GM13977 (cell line): ENCODE results near the gene GRAMD1B.
"Not testable (repeated sequence)": the region's sequence is repeated elsewhere in the genome, so short reads cannot be mapped to it uniquely, and the experiment has no call there.

Source experiments
- DNase-seq: peaks from one replicate; pipeline ENCODE4 v3.0.0; 2012; ENCODE audit warnings: low spot score
- in situ Hi-C: fragments of 300-500 bp; cut with MboI; formaldehyde crosslinking; loops from one replicate; pipeline ENCODE4 v1.12.0; 2022; ENCODE audit warnings: low sequenced_read_pairs, low pct_unique_long_range_greater_than_20kb, mixed read lengths, inconsistent platforms; ENCODE audit not compliant: unreplicated experiment
- TF ChIP-seq, protein P1 (sequence below): IDR thresholded peaks from 2 replicates; pipeline ENCODE4 v1.5.1; 2012; ENCODE audit warnings: mild to moderate bottlenecking, control low read depth; ENCODE audit not compliant: insufficient read depth; ENCODE audit errors: extremely low read depth, missing control alignments

GRAMD1B gene

DNA sequence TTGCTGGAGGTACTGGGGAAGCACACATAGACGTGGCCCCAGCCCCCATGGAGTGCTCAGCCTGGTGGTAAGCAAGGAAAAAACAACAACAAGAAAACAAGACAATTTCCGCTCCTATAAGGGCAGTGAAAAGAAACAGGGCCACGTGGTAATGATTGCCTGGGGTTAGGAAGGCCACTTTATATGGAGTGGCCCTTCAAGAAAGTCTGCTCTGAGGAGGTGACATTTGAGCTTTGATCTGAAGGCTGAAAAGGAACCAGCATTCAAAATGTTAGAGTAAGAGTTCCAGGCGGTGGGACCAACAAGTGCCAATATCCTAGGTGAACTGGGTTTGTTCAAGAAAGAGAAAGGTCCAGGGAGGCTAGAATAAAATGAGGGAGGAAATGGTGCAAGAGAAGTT, 136.8 kb downstream of the GRAMD1B start:
- in situ Hi-C loops = loop anchor here (10.0 to 25.0 kb wide), 2 partner anchors 52 to 455 kb away; no protein-coding TSS in a partner anchor
- TF ChIP-seq, protein P1, sequence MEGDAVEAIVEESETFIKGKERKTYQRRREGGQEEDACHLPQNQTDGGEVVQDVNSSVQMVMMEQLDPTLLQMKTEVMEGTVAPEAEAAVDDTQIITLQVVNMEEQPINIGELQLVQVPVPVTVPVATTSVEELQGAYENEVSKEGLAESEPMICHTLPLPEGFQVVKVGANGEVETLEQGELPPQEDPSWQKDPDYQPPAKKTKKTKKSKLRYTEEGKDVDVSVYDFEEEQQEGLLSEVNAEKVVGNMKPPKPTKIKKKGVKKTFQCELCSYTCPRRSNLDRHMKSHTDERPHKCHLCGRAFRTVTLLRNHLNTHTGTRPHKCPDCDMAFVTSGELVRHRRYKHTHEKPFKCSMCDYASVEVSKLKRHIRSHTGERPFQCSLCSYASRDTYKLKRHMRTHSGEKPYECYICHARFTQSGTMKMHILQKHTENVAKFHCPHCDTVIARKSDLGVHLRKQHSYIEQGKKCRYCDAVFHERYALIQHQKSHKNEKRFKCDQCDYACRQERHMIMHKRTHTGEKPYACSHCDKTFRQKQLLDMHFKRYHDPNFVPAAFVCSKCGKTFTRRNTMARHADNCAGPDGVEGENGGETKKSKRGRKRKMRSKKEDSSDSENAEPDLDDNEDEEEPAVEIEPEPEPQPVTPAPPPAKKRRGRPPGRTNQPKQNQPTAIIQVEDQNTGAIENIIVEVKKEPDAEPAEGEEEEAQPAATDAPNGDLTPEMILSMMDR = no peak
- DNase-seq = no peak

DNA sequence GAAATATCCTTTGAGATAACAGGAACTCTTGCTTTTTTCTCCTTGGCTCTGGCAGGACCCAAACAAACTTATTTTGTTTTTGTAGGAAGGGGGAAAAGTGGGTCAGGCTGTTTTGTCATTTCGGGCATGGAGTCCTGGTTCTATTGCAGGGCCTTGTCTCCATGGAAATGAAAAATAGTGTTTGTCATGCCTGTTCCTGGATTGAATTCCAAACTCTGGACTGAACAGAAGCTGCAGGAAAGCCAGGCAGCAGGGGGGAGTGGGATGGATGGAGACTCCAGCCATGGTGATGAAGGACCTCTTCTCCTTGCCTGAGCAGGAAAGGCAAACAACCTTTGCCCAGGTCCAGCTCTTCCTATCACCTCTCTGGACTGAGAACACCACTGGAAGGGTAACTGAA, 137.4 kb downstream of the GRAMD1B start:
- TF ChIP-seq, protein P1 = no peak
- in situ Hi-C loops = loop anchor here (10.0 to 25.0 kb wide), 2 partner anchors 53 to 455 kb away; no protein-coding TSS in a partner anchor
- no peak for DNase-seq

DNA sequence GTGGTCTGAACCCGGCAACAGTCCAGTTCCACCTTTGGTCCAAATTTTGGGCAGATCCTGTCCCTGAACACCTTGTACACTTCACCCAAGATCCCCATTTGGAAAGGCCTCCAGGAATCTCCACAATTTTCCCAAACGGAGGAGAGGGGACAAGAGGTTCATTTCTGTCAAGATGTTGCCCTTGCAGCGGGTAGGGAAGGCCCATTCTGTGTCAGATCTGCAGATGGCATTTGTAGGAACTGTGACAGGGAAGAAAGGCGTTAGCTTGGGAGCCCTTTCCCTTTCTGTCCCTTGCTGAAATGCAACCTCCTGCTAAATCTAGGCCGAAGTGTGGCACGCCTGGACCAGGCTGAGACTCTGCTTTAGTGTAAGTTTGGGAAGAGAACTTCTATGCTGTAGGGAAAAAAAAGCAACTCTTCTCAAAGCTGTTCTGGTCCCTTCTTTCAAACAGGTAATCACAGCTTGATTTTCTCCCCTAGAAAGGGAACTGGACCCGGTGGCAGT, 138.3 kb downstream of the GRAMD1B start:
- in situ Hi-C loops = loop anchor here (10.0 to 25.0 kb wide), 2 partner anchors 54 to 456 kb away; no protein-coding TSS in a partner anchor
- no peak for DNase-seq
- TF ChIP-seq, protein P1 = no peak

DNA sequence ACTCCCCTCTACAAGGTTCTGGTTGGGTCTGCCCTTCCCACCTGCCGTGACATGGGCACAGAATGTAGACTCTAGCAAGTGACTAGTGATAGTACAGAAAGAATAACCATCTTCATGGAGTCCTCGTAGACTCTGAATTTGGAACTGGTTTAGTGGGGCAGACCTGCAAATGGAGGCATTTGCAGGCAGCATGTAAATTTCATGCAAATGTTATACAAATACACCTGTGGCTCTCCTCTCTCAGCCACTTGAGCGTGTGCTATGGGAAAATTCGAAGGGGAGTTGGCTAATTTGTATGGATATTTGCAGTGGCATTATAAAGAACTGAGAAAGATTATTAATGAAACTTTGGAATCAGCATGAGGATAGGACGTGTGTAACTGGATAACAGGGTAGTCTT, 139.3 kb downstream of the GRAMD1B start:
- DNase-seq = no peak
- in situ Hi-C loops = loop anchor here (10.0 to 25.0 kb wide), 2 partner anchors 55 to 457 kb away; no protein-coding TSS in a partner anchor
- TF ChIP-seq, protein P1 = no peak

DNA sequence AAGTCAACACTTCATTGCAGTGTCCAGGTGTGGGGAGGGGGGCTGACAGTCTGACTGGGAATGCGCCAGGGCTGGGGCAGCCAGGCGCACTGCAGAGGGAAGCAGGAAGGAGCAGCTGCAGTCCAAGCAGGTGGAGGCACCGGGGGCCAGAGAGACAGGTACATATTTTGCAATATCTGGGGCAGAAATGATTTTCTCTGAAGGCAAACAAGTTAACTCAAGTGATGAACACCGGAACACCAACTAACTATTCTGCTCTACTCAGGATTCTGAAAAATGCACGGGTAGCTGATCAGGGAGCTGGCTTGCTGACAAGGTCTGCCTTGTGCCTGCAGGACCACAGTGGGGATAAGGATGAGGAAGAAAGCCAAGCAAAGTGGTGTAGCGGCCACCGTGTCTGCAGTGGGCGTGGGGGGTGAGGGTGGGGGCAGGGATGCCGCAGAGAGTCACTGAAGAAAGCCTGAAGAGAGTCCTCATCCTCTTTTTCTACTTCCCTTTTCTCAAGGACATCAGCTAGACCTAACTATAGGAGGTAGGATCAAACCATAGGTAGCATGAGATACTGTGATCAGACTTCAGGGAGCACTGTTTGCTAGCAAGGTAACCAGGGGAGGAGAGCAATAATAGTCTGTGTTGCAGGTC, 141.0 kb downstream of the GRAMD1B start:
- TF ChIP-seq, protein P1 = no peak
- in situ Hi-C loops = loop anchor here (25.0 kb wide), 1 partner anchor 459 kb away; no protein-coding TSS in a partner anchor
- no peak for DNase-seq

DNA sequence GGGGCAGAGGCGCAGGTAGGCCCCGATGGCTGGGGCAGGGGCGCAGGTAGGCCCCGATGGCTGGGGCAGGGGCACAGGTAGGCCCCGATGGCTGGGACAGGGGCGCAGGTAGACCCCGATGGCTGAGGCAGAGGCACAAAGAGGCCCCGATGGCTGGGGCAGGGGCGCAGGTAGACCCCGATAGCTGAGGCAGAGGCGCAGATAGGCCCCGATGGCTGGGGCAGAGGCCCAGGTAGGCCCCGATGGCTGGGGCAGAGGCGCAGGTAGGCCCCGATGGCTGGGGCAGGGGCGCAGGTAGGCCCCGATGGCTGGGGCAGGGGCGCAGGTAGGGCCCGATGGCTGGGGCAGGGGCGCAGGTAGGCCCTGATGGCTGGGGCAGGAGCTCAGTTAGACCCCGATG, 142.7 kb downstream of the GRAMD1B start:
- DNase-seq = not testable (repeated sequence)
- in situ Hi-C loops = loop anchor here (25.0 kb wide), 1 partner anchor 460 kb away; no protein-coding TSS in a partner anchor

DNA sequence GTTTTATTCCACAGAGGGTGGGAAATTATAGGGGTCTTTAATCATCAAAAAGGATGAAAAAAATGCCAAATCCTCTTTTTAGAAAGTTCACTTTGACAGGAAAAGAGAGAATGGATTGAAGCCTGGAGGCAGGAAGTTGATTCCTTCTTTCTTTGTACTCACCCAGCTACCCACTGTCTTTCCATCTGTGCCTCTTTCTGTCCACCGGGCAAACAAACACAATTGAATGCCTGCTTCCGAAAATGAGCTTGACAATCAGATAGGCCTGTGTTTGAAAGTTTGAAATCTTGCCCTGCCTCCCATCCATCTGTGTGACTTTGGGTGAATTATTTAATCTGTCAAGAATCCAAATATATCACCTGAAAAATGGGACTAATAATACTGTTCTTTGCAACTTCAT, 143.2 kb downstream of the GRAMD1B start:
- in situ Hi-C loops = loop anchor here (25.0 kb wide), 1 partner anchor 461 kb away; no protein-coding TSS in a partner anchor

More for the DNA sequence above, 143.2 kb downstream of the GRAMD1B start:
- DNase-seq = no peak
- TF ChIP-seq, protein P1 = no peak
